NCI-H1092 treated with DMSO at 0.1 percent for 48 hours (cell line): ENCODE results near the gene RFX2.
"Not testable (repeated sequence)": the region's sequence is repeated elsewhere in the genome, so short reads cannot be mapped to it uniquely, and the experiment has no call there.

Experiments
- DNase-seq: peaks from one replicate; lab custom pipeline; 2025; lab: John Stamatoyannopoulos, UW

Gene RFX2

GRCh38 chr19:6012426-6013170, 97.7 kb downstream of the RFX2 start:
- DNase-seq = no peak

- DNase-seq = no peak
Measured at GRCh38 chr19:6011794-6012193, 98.5 kb downstream of the RFX2 start.

GRCh38 chr19:6011206-6011605, 99.1 kb downstream of the RFX2 start:
- no peak for DNase-seq

- no peak for DNase-seq
Measured at GRCh38 chr19:6010107-6010506, 100.2 kb downstream of the RFX2 start.

GRCh38 chr19:6007866-6008265, 102.4 kb downstream of the RFX2 start:
- DNase-seq = no peak

- no peak for DNase-seq
Measured at GRCh38 chr19:6006896-6007295, 103.4 kb downstream of the RFX2 start.

GRCh38 chr19:6006070-6006446, 104.2 kb downstream of the RFX2 start:
- DNase-seq = not testable (repeated sequence)

GRCh38 chr19:6005321-6006069, 104.8 kb downstream of the RFX2 start:
- DNase-seq = no peak

- DNase-seq = no peak
Measured at GRCh38 chr19:6003976-6004375, 106.3 kb downstream of the RFX2 start.

- no peak for DNase-seq
Measured at GRCh38 chr19:6002591-6002990, 107.7 kb downstream of the RFX2 start.

GRCh38 chr19:6000228-6000847, 110.0 kb downstream of the RFX2 start:
- DNase-seq = no peak

- DNase-seq = no peak
Measured at GRCh38 chr19:5999693-6000092, 110.6 kb downstream of the RFX2 start.

- no peak for DNase-seq
Measured at GRCh38 chr19:5997371-5997770, 112.9 kb downstream of the RFX2 start.

- no peak for DNase-seq
Measured at GRCh38 chr19:5996623-5997320, 113.5 kb downstream of the RFX2 start.

GRCh38 chr19:5996102-5996501, 114.2 kb downstream of the RFX2 start:
- DNase-seq = no peak

GRCh38 chr19:5995606-5996005, 114.7 kb downstream of the RFX2 start:
- DNase-seq = no peak

- DNase-seq = no peak
Measured at GRCh38 chr19:5994405-5995165, 115.7 kb downstream of the RFX2 start.

- no peak for DNase-seq
Measured at GRCh38 chr19:5993648-5994358, 116.5 kb downstream of the RFX2 start.

- no peak for DNase-seq
Measured at GRCh38 chr19:5993201-5993600, 117.1 kb downstream of the RFX2 start.

GRCh38 chr19:5992756-5993155, 117.5 kb downstream of the RFX2 start:
- DNase-seq = no peak

- DNase-seq = no peak
Measured at GRCh38 chr19:5991244-5991838, 119.0 kb downstream of the RFX2 start.
